Smooth muscle cell (in vitro differentiated cells): ENCODE results near the gene CCDC51. TPM values are rescaled to one million over a fixed set of nuclear protein-coding genes. Genes with fewer than 3 reads are reported as not detected.

ENCODE experiments used
- DNase-seq: peaks from one replicate; lab custom pipeline; 2025; ENCODE audit not compliant: unreplicated experiment; lab: John Stamatoyannopoulos, UW
- H2AFZ ChIP-seq: fragments of 200-600 bp; sonication (generic); 2 replicates; pipeline ENCODE4 v1.6.0; 2016; ENCODE audit warnings: antibody characterized with exemption, low read depth, mild to moderate bottlenecking
- H3F3A ChIP-seq: fragments of 200-600 bp; sonication (generic); 2 replicates; pipeline ENCODE4 v1.6.0; 2017; ENCODE audit warnings: antibody characterized with exemption, low read depth
- H3K27ac ChIP-seq: fragments of 200-600 bp; sonication (generic); 2 replicates; pipeline ENCODE4 v1.5.1; 2016; ENCODE audit warnings: low read depth, mild to moderate bottlenecking
- H3K27me3 ChIP-seq: fragments of 200-600 bp; sonication (generic); 2 replicates; pipeline ENCODE4 v1.6.1; 2016; ENCODE audit warnings: low read depth, mild to moderate bottlenecking
- H3K36me3 ChIP-seq: fragments of 200-600 bp; sonication (generic); 2 replicates; pipeline ENCODE4 v1.5.1; 2016; ENCODE audit warnings: low read depth
- H3K4me1 ChIP-seq: fragments of 200-600 bp; sonication (generic); 2 replicates; pipeline ENCODE4 v1.5.1; 2016; ENCODE audit warnings: low read depth
- H3K4me2 ChIP-seq: fragments of 200-600 bp; sonication (generic); 2 replicates; pipeline ENCODE4 v1.6.0; 2016; ENCODE audit warnings: mild to moderate bottlenecking
- H3K4me3 ChIP-seq: fragments of 200-600 bp; sonication (generic); 2 replicates; pipeline ENCODE4 v1.5.1; 2016; ENCODE audit warnings: mild to moderate bottlenecking
- H3K79me2 ChIP-seq: fragments of 200-600 bp; sonication (generic); 2 replicates; pipeline ENCODE4 v1.6.0; 2016; ENCODE audit warnings: low read depth, mild to moderate bottlenecking
- H3K9ac ChIP-seq: fragments of 200-600 bp; sonication (generic); 2 replicates; pipeline ENCODE4 v1.6.0; 2016; ENCODE audit warnings: low read depth
- H3K9me3 ChIP-seq: fragments of 200-600 bp; sonication (generic); replicated peaks from 2 replicates; pipeline ENCODE4 v1.5.1; 2016; ENCODE audit warnings: low read depth
- H4K20me1 ChIP-seq: fragments of 200-600 bp; sonication (generic); 2 replicates; pipeline ENCODE4 v1.6.0; 2016; ENCODE audit warnings: low read depth
- WGBS: methylation state at CpG from one replicate; pipeline ENCODE4 v1.1.7; 2016; ENCODE audit warnings: low lambda C conversion rate; 5-methylcytosine and 5-hydroxymethylcytosine counted together
- polyA plus RNA-seq: library from polyadenylated mRNA; unstranded; fragments of >200 nt; fragmentation: Nextera tagmentation; extraction: Ambion mirVana; gene quantifications from 2 replicates; pipeline ENCODE4 v1.2.1, GENCODE V29; 2016
- total RNA-seq: library from RNA; depleted of rRNA; stranded (reverse); fragments of >200 nt; gene quantifications from 2 replicates; pipeline ENCODE4 v1.2.3, GENCODE V29; 2014
- TF ChIP-seq, protein P1 (sequence below): fragments of 200-600 bp; sonication (generic); IDR thresholded peaks from 2 replicates; pipeline ENCODE4 v1.5.1; 2017; ENCODE audit warnings: borderline replicate concordance, mild to moderate bottlenecking, antibody characterized with exemption; ENCODE audit not compliant: insufficient read depth, poor library complexity, severe bottlenecking

CCDC51 gene
- total and polyA plus RNA-seq, 2 experiments from 2014 or later: 9.0 to 18.3 TPM

DNA sequence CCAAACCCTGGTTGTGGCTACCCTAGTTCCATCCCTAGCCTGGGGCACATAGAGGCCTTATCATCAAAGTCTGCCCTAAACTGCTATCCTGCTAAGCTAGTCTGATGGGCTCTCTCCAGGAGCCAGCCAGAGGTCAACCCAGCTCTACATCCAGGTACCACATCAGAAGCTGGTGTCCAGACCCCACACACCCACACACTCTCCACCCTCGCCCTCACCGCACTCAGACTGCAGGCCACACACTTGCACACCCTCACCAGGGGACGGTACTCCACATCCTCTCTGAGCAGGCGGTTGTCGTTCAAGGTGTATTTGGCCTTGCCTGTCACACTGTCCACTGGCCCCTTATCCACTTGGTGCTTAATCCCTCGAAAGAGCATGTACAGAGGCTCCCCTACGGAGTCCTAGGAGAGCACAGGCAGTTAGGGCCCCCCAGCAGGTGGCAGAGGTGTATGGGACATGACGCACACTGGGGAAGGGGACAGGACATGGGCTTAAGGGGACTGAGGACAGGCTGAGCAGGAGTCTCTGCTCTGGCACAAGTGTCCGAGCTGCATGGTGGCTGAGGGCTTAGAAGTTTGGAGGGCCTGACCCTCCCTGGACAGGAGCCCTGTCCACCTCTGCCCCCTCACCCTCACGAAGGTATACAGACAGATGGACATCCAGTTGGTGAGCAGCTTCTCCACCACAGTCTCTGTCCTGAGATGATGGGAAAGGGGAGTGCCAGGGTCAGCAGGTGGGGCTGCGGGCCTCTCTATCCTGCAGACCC is 28.1 kb downstream of the CCDC51 start:
- Histone ChIP-seq H3F3A (no peaks in the 10 kb centered on the region), H3K36me3 (no peaks in the 10 kb centered on the region), H3K27me3 (no peaks in the 10 kb centered on the region), H3K27ac (no peak overlapping the region), H4K20me1 (no peaks in the 10 kb centered on the region), H3K4me2 (no peak overlapping the region), H3K9ac (no peak overlapping the region), H3K4me1 (no peaks in the 10 kb centered on the region), H3K79me2 (no peaks in the 10 kb centered on the region), H3K9me3 (no peaks in the 10 kb centered on the region), H2AFZ (no peak overlapping the region), H3K4me3 (no peak overlapping the region)
- DNase-seq: no peak
- TF ChIP-seq, protein P1, sequence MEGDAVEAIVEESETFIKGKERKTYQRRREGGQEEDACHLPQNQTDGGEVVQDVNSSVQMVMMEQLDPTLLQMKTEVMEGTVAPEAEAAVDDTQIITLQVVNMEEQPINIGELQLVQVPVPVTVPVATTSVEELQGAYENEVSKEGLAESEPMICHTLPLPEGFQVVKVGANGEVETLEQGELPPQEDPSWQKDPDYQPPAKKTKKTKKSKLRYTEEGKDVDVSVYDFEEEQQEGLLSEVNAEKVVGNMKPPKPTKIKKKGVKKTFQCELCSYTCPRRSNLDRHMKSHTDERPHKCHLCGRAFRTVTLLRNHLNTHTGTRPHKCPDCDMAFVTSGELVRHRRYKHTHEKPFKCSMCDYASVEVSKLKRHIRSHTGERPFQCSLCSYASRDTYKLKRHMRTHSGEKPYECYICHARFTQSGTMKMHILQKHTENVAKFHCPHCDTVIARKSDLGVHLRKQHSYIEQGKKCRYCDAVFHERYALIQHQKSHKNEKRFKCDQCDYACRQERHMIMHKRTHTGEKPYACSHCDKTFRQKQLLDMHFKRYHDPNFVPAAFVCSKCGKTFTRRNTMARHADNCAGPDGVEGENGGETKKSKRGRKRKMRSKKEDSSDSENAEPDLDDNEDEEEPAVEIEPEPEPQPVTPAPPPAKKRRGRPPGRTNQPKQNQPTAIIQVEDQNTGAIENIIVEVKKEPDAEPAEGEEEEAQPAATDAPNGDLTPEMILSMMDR: no peak
- WGBS: 96% methylated on average over 11 of the region's 11 CpGs

DNA sequence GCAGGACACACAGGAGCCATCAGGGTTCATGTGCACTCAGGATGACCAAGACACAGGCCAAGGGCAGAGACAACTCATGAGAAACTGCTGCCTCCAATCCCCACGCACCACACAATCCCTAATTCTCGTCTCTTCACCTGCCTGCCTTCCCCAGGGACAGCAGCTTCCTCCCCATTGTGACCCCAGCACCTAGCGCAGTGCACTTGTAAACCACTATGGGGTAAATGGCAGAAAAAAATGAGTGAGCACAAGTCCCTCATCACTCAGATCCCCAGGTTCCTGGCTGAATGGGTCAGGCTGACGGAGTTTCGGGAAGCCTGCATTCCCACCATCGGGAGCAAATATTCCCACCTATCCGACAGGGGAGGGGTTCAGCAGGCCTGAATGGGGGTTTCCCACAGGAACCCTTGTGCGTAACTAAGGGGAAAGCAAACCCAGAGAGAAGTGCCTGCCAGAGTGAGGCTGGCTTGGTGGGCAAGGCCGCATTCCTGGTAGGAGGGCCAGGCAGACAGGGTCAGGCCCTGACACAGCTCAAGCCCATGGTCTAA is 28.8 kb downstream of the CCDC51 start:
- no peak for DNase-seq
- TF ChIP-seq, protein P1: no peak

DNA sequence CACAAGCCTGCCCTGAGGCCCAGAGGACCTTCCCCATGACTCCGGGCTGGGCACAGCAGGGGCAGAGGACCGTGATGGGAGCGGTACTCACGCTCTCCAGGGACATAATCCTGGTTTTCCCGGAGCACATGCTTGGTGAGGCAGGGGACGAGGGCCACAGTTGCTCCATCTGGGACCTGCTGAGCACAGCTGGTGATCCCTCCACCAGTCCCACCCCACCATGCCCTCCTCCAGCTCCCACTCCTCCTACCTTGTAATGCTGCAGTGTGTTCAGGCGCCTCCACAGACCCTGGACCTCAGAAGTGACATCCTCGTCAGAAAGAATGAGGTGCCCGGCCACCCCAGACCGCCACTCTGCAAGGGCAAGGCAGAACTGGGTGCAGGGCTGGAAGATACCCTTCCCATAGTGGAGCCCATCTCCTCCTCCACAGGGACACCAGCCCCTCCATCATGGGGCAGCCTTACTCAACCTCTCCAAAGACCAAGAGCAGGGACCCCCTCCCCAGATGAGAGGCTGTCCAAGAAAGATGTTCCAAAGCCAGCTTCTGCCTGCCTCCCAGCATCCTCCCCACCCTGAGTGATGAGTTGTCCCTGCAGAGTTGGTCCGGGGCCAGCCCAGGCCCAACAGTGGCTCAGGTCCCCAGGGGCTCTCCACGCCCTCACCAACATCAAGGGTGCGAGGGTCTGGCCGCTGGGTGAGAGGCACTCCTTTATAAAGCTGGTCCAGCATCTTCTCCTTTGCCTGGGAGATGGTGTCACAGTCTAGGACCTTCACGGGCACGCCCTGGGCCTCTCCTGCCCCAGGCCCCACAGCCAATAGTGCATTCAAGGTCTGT is 29.5 kb downstream of the CCDC51 start:
- DNase-seq: no peak

More for the DNA sequence above, 28.8 kb downstream of the CCDC51 start:
- no peaks in the 10 kb centered on the region for H3K36me3 ChIP-seq
- H3K9ac ChIP-seq: no peak overlapping the region
- no peaks in the 10 kb centered on the region for H3K27me3 ChIP-seq
- H3K79me2 ChIP-seq: no peaks in the 10 kb centered on the region
- no peaks in the 10 kb centered on the region for H3F3A ChIP-seq
- H2AFZ ChIP-seq: no peak overlapping the region
- no peak overlapping the region for H3K4me2 ChIP-seq
- H3K9me3 ChIP-seq: no peaks in the 10 kb centered on the region
- 98% methylated on average over 9 of the region's 9 CpGs for WGBS
- H4K20me1 ChIP-seq: no peaks in the 10 kb centered on the region
- H3K27ac ChIP-seq: no peak overlapping the region
- H3K4me1 ChIP-seq: no peaks in the 10 kb centered on the region
- H3K4me3 ChIP-seq: no peak overlapping the region

More for the DNA sequence above, 29.5 kb downstream of the CCDC51 start:
- Histone ChIP-seq H2AFZ (no peak overlapping the region), H3K4me2 (no peak overlapping the region), H3K4me3 (no peak overlapping the region), H3K9me3 (no peaks in the 10 kb centered on the region), H3F3A (no peaks in the 10 kb centered on the region), H3K79me2 (no peaks in the 10 kb centered on the region), H4K20me1 (no peaks in the 10 kb centered on the region), H3K4me1 (no peaks in the 10 kb centered on the region), H3K36me3 (no peaks in the 10 kb centered on the region), H3K9ac (no peak overlapping the region), H3K27ac (no peak overlapping the region), H3K27me3 (no peaks in the 10 kb centered on the region)
- TF ChIP-seq, protein P1: no peak
- 99% methylated on average over 16 of the region's 16 CpGs for WGBS
